Myocyte (in vitro differentiated cells): ENCODE results near the gene FMN2. TPM values are rescaled to one million over a fixed set of nuclear protein-coding genes. Genes with fewer than 3 reads are reported as not detected.

ENCODE experiments used
- DNase-seq: peaks from one replicate; pipeline ENCODE4 v3.0.0-alpha.2; 2012; ENCODE audit warnings: low read depth
- total RNA-seq: library from RNA; depleted of rRNA; stranded (reverse); fragments of >200 nt; gene quantifications from 2 replicates; pipeline ENCODE4 v1.2.3, GENCODE V29; 2014

The FMN2 gene
- total RNA-seq, 1 donor from 2014 or later, result 2.4 TPM

DNA sequence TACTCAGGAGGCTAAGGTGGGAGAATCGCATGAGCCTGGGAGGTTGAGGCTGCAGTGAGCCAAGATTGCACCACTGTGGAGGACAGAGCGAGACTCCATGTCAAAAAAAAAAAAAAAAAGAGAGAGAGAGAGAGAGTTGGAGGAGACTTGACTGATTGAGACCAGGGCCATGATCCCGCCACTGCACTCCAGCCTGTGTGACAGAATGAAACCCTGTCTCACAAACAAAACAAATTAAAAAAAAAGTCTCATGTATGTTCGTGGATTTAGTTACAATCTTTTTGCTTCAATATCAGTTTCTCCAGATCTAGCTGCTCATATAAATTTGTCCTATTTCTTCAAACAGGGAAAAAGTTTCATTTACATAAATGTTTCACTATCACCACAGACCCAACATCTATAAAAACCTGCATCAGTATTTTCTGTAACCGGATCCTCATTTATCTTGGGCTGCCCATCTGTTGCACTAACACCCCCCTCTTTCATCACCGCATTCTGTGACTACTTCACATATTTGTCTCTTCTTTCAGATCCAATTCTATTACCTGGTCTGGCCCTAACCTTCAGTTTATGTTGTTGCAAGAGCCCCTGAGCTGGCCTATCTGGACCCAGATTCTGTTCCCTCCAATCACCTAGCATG is 393.2 kb downstream of the FMN2 start:
- no peak for DNase-seq

GRCh38 chr1:240486611-240487010 is 394.9 kb downstream of the FMN2 start:
- DNase-seq, result no peak

DNA sequence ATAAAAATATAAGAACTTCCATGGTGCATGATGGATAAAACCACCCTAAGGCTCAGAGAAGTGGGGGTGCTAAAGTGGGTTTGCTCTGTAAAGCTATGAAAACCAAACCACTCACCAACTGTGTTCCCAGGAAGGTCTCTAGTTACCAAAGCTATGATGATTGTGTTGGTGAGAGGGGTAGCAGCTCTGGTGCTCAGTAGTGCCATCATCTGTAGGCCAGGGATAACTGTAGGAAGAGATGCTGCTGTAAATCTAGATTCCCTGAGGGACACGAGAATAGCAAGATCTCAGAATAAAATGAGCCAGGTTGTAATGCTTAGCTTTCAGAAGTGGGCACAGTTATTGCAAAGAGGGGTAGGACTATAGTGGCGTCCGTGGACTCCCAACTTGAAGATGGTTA is 395.8 kb downstream of the FMN2 start:
- DNase-seq, result no peak

GRCh38 chr1:240491156-240491555 is 399.5 kb downstream of the FMN2 start:
- DNase-seq, result no peak

DNA sequence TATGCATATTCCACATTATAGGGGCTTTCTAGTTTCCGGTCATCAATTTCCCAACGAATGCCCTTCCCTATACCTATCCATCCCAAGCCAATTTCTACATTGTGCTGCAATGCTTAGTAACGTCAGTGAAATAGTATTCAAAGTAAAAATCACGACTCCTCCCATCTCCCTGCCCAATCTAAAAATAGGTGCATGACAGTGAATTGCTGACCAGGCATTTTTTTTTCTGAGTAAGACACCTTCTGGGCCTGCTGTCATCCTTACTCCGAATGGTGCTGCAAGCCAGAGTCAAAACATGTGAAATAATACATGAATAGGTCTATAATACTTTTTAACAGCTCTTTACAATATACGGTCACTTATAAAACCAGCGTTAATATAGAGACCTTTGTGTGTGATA is 400.1 kb downstream of the FMN2 start:
- DNase-seq, result no peak

- no peak for DNase-seq
Observed at GRCh38 chr1:240492832-240493440, 401.3 kb downstream of the FMN2 start.

DNA sequence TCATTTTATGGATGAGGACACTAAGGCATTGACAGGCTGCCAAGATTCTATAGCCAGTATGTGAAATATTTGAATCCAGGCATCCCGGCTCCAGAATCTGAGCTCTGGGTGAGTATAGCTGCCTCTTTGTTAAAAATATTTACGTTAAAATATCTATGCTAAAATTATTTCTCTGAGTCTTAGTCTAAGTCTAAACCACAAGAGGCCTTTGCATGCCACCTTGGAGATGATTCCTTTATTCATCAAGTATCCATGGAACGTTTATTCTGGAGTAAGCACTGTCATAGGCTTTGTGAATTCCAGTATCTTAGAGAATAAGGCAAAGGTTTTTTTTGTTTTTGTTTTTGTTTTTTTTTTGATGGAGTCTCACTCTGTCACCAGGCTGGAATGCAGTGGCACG is 403.9 kb downstream of the FMN2 start:
- no peak for DNase-seq

DNA sequence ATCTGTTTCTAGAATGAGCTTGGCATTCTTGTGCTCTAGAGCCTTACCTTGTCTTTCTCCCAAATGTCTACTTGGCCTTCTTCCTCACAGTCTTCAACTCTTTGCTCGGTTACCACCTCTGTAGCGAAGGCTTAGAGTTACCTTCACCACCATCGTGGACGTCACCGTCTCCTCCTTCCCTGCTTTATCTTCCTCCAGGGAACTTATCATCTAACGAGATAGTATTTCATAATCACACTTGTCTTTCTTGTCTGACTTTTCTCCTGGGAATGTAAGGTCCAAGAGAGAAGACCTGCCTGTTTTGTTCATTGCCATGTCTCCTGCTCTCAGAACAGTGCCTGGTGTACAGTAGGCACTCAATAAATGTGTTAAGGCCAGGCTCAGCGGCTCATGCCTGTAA is 404.7 kb downstream of the FMN2 start:
- no peak for DNase-seq

- DNase-seq, result no peak
Observed at GRCh38 chr1:240496941-240497340, 405.3 kb downstream of the FMN2 start.

DNA sequence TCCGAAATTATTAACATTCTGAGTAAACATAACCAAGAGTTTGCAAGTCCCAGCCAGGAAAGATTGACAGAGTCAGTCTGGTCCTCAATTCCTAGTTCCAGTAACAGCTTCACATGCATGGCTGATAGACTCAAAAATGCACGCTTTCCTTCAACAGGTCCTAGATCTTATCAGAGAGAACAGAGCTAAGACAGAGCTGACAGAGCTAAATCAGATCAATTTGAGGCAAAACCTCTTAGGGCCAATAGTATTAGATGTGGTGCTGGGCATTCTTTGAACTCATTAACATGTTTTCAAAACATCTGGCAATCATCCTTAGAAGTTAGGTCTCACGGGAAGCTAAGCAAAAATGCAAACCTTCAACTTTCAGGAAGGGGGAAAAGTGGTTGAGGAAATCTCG is 406.2 kb downstream of the FMN2 start:
- DNase-seq, result no peak

- no peak for DNase-seq
Observed at GRCh38 chr1:240498335-240498734, 406.7 kb downstream of the FMN2 start.

DNA sequence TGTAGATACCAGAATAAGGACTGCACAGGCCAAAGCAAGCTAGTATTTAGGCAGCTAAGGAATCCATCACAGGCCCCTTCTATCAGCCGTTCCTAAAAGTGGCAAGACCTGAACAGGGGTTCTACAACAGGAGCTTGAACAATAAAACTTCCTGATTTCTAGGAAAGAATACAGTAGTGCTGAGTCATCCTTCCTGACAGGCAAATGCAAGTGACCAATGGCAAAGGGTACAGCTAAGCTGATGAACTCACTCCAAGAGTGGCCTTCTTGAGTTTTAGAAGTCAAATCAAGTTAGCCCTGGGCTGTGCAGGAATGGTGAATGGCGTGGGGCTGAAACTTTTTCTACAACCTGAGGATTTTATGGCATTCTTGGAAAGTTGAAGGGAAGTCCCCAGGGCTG is 407.3 kb downstream of the FMN2 start:
- peak; percentile 36 for DNase-seq

GRCh38 chr1:240500647-240501046 is 409.0 kb downstream of the FMN2 start:
- DNase-seq, result no peak

DNA sequence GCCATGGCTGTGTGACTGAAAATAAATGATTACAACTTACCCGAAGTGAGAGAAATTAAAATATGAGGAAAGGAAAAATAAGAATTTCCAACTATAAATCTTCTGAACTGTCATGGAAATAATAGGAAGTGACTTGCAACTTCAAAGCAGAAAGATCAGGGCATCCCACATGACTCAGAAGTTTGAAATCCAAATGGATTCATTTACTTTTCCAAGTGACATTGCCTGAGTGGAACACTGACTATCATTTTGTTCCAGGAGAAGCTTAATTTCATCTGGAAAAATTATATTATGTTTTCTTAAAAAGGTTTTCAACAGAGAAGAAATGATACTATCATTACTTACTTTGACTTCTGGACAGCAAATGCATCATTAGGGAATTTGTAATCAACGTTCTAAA is 409.4 kb downstream of the FMN2 start:
- DNase-seq, result peak; percentile 38

DNA sequence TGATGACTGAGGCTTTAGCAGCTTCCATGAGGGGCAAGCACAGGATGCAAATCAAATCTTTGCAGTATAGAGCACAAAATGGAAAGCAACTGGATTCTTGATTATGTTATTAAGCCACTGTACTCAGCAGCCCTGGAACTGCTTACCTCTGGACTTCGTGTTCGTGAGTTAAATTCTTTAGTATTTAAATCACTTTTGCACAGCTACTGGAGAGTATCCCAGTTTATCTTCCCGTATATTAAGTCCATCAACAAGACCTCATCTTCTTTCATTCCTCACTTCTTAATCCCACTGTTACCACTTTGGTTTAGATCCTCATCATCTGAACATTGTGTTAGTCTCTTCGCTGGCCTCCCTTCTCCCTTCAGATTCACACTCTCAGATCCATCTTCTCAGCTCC is 411.4 kb downstream of the FMN2 start:
- DNase-seq, result no peak

DNA sequence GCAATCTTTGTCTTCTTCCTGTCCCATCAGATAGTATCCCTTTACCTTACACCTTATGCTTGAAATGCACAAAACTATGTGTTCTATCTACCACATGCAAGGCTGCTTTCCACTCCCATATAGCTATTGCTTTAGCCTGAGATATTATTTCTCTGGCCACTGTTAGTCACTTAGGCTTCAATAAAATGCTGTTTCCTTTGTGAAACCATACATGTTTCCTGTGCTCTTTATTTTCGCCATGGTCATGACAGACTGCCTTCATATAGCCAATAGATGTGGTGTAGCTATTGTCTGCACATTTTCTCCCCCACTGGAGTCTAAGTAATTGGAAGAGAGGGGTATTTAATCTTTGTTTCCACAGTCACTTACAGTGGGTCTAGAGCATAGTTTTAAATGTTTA is 411.9 kb downstream of the FMN2 start:
- DNase-seq, result no peak

DNA sequence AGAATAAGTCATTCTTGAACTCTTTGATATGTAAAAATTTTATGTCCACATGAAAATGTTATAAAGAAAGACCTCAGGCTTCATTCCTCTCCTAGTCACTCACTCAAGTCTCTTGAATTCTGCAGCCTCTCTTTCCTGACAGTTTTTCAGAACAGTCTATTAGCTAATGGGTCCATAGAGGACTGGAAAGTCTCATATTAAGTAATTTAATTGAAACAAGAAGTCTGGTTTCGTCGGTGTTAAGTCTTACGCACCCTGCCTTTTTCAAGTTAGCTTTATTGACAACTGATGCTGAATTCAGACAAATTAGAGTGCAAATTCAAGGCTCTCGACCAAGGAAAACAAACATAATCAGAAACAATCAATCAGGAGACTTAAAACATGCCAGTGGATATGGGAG is 414.5 kb downstream of the FMN2 start:
- no peak for DNase-seq

- DNase-seq, result no peak
Observed at GRCh38 chr1:240508201-240508600, 416.5 kb downstream of the FMN2 start.

DNA sequence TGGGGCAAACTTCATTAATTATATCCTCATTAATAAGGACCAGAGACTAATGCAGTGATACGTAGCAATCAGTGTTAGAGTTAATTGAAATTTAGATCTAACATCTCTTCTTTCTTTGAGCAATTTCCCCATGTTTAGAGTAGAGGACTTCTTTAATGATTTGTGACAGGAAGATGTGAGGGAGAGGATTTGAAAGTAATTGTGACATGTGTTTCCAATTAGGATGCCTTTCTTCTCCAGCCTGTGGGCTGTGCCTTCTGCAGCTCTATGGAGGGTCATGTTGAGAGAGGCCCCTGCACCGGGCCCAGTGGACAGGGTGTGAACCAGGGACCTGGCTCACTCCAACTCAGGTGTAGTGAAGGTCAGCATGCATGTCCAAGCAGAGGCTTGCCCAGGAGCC is 417.3 kb downstream of the FMN2 start:
- DNase-seq, result no peak

GRCh38 chr1:240511789-240512188 is 420.1 kb downstream of the FMN2 start:
- no peak for DNase-seq

DNA sequence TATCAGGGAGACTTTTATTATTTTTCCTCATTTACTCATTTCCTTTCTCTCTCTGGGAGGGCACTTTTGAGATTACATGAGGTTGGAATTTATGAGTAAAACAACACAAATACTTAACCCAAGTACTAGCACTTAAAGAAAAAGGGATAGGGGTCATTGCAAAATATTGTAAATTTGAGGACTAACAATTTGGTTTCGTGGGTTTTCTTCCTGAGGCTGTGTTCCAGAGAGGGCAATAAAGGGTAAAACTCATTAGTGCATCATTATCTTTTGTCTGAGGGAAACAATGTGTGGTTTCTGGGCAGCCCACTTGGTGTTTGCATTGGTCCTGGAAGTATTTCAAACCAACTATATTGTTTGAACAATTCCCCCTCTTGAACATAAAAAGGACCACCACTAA is 423.8 kb downstream of the FMN2 start:
- no peak for DNase-seq

DNA sequence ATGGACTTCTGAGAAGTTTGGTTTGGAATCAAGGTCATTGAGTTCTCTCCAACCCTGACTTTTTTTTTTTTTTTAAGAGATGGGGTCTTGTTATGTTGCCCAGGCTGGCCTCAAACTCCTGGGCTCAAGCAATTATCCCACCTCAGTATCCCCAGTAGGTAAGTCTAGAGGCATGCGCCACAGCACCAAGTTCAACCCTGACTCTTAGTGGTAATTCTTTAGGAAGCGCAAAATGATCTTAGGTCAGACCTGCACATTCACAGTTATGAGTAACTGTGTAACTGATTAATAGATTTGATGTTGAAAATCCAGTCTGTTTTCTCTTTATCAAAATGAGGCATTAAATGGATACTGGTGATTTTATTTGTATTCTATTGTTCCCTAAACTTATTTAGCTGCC is 424.4 kb downstream of the FMN2 start:
- no peak for DNase-seq

DNA sequence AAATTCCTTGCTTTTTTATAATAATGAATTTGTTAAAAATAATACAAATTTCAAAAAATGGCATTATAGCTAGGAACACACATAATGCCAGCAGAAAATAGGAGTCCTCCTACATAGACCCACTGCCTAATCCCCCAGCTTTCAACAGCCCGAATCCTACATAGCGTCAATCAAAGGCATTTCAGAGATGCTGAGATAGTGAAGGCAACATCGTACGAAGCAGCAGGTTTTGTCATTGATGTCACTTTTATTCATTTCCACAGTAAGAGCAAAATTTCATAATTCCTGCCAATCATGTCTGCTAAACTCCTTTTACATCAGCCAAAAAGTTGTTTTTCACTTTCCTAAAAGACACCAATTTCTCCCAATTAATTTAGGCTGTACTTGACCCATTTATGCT is 426.2 kb downstream of the FMN2 start:
- no peak for DNase-seq
